Measurements from ENCODE around the gene PPP1R14D. TPM values are rescaled to one million over a fixed set of nuclear protein-coding genes. Genes with fewer than 3 reads are reported as not detected.

The PPP1R14D gene
- total RNA-seq, 6 experiments from 2014 or later, result not detected

DNA sequence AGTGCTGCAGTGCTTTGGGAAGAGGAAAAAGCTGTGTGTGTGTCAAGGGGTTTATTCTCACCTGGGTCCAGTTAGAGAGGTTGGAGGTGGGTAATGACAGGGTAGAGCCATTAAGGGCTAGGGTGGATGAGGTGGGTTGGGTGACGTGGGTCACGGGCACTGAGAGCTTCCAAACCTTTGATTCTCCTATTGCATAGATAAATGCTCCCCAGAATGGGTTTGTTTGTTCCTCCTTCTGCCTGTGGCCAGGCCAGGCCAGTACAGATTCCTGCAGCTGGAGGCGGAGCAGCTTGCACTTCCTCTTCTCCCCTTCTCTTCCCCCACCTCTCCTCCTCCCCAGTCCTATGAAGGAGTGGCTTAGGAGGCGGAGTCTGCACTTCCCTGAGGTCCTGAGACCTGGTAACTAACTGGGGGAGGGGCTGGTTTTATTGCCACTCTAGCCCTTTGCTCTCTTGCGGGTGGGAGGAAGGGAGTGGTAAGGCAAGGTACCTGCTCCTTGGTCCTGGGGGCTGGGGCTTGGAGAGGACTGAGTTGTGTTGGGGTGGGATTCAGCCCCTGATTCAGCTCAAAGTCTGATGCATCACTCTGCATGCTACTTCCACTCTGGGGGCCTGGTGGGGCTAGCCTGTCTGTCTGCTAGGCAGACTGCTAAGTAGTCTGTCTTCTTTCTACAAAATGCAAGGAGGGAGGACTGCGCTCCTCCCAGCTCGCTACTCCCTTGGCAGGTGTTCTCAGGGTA is 18.9 kb upstream of the PPP1R14D start:
- H3K4me3 Mint-ChIP-seq, result no peak overlapping the region
- no peaks in the 10 kb centered on the region for H3K9me3 Mint-ChIP-seq
- no peak overlapping the region for H3K27ac Mint-ChIP-seq

DNA sequence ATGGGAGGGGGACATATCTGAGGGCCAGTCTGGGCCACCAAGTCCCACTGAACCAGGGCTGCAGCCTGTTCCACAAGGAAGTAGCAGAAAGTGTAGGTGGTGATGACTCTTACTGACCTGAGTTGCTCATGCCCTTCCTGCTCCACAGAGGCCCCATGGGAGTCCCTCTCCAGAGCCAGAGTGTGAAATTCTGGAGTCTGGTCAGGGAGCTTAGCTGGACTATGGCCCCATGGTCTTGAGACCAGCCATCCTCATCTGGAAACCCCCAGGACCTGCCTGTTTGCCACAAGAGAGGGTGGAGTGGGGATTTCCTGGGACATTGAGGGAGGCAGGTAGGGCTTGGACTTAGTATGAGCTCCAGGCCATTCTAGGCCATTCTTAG is 18.3 kb upstream of the PPP1R14D start:
- H3K4me1 Mint-ChIP-seq (ENCODE audit: low read depth), result 0 out of 2 replicates have a peak, but pooled peaks cover 10% of the 10 kb centered on the region
- H3K27ac Mint-ChIP-seq, result no peak overlapping the region
- DNase-seq, result no peak
- H3K36me3 Mint-ChIP-seq (ENCODE audit: low read depth), result no peaks in the 10 kb centered on the region
- TF ChIP-seq, protein P1, sequence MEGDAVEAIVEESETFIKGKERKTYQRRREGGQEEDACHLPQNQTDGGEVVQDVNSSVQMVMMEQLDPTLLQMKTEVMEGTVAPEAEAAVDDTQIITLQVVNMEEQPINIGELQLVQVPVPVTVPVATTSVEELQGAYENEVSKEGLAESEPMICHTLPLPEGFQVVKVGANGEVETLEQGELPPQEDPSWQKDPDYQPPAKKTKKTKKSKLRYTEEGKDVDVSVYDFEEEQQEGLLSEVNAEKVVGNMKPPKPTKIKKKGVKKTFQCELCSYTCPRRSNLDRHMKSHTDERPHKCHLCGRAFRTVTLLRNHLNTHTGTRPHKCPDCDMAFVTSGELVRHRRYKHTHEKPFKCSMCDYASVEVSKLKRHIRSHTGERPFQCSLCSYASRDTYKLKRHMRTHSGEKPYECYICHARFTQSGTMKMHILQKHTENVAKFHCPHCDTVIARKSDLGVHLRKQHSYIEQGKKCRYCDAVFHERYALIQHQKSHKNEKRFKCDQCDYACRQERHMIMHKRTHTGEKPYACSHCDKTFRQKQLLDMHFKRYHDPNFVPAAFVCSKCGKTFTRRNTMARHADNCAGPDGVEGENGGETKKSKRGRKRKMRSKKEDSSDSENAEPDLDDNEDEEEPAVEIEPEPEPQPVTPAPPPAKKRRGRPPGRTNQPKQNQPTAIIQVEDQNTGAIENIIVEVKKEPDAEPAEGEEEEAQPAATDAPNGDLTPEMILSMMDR (IDR thresholded peaks at IDR 0.05), result no peak
- H3K27me3 Mint-ChIP-seq (ENCODE audit: insufficient read depth), result peaks cover 38% of the 10 kb centered on the region
- no peak overlapping the region for H3K4me3 Mint-ChIP-seq
- H3K9me3 Mint-ChIP-seq, result no peaks in the 10 kb centered on the region

More for the DNA sequence above, 18.9 kb upstream of the PPP1R14D start:
- 0 out of 2 replicates have a peak, but pooled peaks cover 10% of the 10 kb centered on the region for H3K4me1 Mint-ChIP-seq (ENCODE audit: low read depth)
- H3K27me3 Mint-ChIP-seq (ENCODE audit: insufficient read depth), result peaks cover 40% of the 10 kb centered on the region
- no peak for DNase-seq
- no peaks in the 10 kb centered on the region for H3K36me3 Mint-ChIP-seq (ENCODE audit: low read depth)
- TF ChIP-seq, protein P1 (IDR thresholded peaks at IDR 0.05), result no peak

DNA sequence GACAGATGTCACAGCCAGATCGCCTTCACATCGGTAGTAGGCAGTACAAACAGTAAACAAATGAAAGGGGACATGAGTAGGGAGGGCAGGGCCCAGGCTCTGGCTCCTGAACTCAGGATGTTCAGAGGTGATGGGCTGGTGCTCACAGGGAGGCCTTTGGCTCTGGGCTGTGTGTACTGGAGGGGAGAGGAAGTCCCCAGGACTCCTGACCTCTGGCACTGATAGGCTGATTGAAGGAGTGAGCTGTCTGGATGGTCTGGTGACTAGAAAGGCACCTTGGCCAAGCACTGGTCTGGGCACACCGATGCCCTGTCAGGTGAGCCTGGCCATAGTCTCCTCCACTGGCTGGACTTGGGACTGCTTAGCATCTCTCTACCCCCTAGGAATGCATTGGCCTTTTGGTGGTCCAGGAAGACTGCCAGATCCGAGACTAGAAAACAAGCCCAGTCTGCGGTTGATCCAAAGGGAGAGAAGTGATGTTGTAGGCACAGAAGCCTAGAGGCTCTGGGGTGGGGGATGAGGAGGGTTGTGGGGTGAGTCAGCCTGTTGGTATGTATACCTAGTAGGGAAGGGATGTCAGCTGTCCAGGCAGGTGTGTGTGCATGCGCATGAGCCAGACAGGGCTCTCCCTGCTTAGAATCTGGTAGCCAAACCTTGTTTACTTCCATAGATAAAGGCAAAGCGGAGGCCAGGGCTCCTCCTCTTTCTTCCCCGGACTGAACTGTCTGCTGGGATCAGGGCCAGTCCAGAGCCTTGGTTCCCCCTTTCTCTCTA is 17.2 kb upstream of the PPP1R14D start:
- H3K4me1 Mint-ChIP-seq (ENCODE audit: low read depth), result 0 out of 2 replicates have a peak, but pooled peaks cover 10% of the 10 kb centered on the region
- TF ChIP-seq, protein P1 (IDR thresholded peaks at IDR 0.05), result no peak
- H3K9me3 Mint-ChIP-seq, result no peaks in the 10 kb centered on the region
- no peak for DNase-seq
- no peak overlapping the region for H3K4me3 Mint-ChIP-seq
- no peak overlapping the region for H3K27ac Mint-ChIP-seq
- no peaks in the 10 kb centered on the region for H3K36me3 Mint-ChIP-seq (ENCODE audit: low read depth)
- H3K27me3 Mint-ChIP-seq (ENCODE audit: insufficient read depth), result peaks cover 36% of the 10 kb centered on the region

DNA sequence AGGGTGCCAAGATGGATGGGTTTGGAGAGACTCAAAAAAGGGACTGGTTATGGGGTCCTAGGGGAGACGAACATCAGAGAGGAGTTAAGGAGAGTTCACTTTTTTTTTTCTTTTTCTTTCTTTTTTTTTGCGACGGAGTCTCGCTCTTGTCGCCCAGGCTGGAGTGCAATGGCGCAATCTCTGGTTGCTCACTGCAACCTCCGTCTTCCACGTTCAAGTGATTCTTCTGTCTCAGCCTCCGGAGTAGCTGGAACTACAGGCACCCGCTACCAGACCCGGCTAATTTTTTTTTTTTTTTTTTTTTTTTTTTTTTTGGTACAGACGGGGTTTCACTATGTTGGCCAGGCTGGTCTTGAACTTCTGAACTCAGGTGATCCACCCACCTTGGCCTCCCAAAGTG is 16.5 kb upstream of the PPP1R14D start:
- Mint-ChIP-seq H3K9me3 (no peaks in the 10 kb centered on the region), H3K4me1 (ENCODE audit: low read depth) (0 out of 2 replicates have a peak, but pooled peaks cover 10% of the 10 kb centered on the region), H3K27ac (no peak overlapping the region), H3K27me3 (ENCODE audit: insufficient read depth) (peaks cover 33% of the 10 kb centered on the region), H3K4me3 (peak overlapping the region; percentile 60), H3K36me3 (ENCODE audit: low read depth) (no peaks in the 10 kb centered on the region)
- TF ChIP-seq, protein P1 (IDR thresholded peaks at IDR 0.05), result no peak
- no peak for DNase-seq

DNA sequence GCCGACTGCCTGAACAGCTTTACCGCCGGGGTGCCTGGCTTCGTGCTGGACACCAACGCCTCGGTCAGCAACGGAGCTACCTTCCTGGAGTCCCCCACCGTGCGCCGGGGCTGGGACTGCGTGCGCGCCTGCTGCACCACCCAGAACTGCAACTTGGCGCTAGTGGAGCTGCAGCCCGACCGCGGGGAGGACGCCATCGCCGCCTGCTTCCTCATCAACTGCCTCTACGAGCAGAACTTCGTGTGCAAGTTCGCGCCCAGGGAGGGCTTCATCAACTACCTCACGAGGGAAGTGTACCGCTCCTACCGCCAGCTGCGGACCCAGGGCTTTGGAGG is 16.2 kb upstream of the PPP1R14D start:
- H3K4me1 Mint-ChIP-seq (ENCODE audit: low read depth), result 0 out of 2 replicates have a peak, but pooled peaks cover 10% of the 10 kb centered on the region
- TF ChIP-seq, protein P1 (IDR thresholded peaks at IDR 0.05), result no peak
- DNase-seq, result no peak
- H3K27me3 Mint-ChIP-seq (ENCODE audit: insufficient read depth), result peaks cover 33% of the 10 kb centered on the region
- no peaks in the 10 kb centered on the region for H3K9me3 Mint-ChIP-seq
- H3K36me3 Mint-ChIP-seq (ENCODE audit: low read depth), result no peaks in the 10 kb centered on the region
- H3K27ac Mint-ChIP-seq, result no peak overlapping the region
- peak overlapping the region; percentile 60 for H3K4me3 Mint-ChIP-seq

Data from HFFc6 (cell line).